Raji (cell line): ENCODE data around the gene ITPR3.

Source experiments
- POLR2A ChIP-seq: IDR thresholded peaks from 2 replicates; pipeline ENCODE4 v1.6.1; 2011; ENCODE audit warnings: low read depth, low read length, control low read depth; ENCODE audit not compliant: insufficient read depth

The ITPR3 gene

DNA sequence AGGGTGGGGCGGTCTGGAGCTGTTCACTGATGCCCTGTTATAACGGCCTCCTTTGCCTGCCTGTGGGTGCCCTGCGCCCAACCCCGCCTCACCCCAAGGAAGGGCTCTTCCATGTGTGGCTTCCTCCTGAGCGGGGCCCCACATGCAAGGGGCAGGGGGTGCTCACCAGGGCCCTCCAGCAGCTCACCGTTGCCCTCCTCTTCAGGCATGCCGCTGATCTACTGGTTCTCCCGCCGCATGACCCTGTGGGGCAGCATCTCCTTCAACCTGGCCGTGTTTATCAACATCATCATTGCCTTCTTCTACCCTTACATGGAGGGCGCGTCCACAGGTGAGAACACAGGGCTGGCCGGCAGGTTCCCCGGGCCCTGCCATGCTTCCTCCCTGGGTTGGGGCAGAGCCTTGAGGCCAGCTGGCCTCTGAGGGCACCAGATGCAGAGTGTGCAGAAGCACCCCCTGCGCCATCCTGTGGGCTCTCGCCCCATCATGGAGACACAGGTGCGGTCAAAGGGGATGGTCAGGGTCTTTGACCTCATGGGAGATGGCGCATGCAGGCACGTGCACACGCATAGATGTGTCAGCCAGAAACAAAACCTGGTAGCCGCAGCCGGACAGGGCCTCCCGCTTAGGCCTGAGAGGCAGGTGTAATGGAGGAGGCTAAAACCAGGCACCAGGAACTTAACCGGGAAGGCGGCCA, 67.5 kb downstream of the ITPR3 start:
- TF ChIP-seq POLR2A = no peak

DNA sequence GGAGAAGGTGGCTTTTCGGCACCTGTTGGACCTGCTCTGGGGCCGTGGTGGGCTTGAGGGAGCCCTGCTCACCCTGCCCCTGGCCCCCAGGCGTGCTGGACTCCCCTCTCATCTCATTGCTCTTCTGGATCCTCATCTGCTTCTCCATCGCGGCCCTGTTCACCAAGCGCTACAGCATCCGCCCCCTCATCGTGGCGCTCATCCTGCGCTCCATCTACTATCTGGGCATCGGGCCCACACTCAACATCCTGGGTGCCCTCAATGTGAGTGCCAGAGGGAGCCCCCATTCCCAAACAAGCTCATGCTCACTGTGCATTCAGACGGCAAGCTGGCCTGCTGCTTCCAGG, 68.0 kb downstream of the ITPR3 start:
- TF ChIP-seq POLR2A = no peak

DNA sequence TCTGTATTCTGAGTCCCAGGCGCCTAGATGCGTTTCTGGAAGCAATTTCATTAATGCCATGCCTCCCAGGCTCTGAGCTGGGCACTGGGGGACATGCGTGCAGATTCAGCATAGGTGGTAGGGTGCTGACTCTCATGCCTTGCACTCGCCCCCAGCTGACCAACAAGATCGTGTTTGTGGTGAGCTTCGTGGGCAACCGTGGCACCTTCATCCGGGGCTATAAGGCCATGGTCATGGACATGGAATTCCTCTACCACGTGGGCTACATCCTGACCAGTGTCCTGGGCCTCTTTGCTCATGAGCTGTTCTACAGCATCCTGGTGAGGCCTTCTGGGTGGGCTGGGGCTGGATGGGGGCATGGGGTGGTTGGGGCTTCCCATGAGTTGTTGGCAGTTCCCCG, 68.8 kb downstream of the ITPR3 start:
- TF ChIP-seq POLR2A = no peak

DNA sequence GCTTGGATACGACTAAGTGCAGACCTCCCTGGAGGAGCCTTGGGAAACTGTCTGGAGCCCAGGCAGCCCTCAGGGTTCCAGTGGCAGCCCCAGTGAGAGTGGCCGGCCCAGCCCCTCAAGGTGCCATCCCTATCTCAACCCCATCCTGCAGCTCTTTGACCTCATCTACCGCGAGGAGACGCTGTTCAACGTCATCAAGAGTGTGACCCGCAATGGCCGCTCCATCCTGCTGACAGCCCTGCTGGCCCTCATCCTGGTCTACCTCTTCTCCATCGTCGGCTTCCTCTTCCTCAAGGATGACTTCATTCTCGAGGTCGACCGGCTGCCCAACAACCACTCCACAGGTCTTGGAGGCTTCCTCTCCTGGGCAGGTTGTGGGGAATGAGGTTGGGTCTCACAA, 69.6 kb downstream of the ITPR3 start:
- no peak for TF ChIP-seq POLR2A

DNA sequence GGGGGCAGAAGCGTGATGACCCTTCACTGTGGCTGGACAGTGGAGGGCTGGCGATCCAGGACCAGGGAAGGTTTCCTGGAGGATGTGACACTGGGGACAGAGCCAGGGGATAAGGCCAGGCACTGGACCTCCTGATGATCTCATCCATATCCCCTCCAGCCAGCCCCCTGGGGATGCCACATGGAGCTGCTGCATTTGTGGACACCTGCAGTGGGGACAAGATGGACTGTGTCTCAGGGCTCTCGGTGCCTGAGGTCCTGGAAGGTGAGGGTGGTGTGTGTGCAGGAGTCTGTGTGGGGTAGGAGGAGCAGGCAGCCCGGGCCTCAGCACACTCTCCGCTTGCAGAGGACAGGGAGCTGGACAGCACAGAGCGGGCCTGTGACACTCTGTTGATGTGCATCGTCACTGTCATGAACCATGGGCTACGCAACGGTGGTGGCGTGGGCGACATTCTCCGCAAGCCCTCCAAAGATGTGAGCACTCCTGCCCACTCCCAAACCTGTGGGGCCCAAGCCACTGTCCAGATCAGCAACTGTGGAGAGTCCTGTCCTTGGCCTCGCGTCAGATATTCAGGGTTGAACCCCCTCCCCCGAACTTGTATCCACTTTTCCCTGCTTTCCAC, 70.4 kb downstream of the ITPR3 start:
- no peak for TF ChIP-seq POLR2A

DNA sequence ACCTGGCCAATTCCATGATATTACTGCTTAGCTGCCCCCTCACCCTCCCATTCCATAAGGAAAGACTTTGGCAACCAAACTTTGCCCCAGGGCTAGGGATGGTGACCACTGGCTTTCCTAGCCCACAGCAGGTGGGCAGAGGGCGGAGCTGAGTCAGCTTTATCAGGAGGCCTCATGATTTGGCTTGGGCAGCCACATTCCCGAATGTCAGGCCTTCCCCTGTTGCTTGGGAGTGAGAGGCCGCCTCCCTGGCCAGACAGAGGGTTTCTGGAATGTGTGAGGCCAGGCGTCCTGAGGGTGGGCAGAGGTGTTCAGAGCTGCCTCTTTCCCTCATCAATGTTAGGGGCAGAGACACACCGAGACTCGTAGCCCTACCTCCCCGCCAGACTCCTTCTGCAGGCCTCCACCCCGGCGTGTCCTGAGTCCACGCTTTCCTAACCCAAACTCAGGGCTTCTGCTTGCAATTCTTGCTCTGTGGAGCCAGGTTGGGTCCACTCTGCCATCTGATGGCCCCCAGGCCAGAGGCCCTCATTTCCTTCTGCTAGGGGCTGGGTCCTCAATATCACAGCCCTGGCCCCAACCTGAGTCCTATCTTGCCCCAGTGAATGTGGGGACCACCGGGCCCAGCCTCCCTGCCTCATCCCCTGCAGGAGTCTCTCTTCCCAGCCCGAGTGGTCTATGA, 71.1 kb downstream of the ITPR3 start:
- no peak for TF ChIP-seq POLR2A

DNA sequence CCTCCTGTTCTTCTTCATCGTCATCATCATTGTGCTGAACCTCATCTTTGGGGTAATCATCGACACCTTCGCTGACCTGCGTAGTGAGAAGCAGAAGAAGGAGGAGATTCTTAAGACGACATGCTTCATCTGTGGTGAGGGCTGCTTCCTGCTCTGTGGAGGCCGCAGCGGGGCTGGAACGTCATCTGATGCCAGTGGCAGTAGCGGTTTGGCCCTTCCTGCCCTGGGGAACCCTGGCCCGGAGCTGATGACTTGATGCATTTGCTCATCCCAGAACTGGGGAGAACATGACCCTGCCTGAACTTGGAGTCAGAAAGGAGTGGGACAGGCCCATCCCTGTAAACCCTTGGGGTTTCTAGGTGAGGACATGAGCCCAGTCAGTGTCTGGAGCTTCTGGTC, 71.6 kb downstream of the ITPR3 start:
- TF ChIP-seq POLR2A = no peak

DNA sequence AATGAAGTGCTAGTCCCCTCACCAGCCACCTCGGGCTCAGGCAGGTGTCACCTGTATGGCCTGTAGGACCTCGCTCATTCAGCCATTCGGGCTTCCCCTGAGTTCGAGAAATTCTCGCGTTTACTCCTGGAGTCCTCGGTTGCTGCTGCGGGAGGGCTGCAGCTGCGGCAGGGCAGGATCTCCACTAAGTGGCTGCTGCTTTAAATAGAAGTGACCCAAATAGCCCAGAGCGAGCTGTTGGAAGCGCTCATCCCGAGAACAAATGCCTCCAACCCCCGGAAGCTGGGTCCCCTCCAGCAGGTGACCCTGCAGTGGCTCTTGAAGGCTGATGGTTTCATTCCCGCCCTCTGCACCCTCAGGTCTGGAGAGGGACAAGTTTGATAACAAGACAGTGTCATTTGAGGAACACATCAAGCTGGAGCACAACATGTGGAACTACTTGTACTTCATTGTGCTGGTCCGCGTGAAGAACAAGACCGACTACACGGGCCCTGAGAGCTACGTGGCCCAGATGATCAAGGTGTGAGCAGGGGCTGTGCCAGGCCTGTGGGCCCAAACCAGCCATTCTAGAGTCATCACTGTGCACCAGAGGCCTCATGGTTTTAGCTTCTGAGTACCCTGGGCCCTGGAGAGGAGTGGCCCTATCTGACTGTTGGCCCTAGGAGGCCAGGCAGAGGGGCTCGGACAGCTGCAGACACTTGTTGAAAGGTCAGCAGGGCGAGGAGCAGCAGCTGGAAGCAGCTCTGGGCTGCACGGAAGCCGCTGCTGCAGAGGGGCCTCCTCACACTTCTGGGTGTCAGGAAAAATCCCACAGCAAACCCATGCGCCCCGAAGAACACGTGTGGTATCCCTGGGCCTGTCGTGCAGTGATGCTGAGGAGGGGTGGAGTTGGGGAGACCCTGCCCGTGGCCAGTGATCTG, 72.3 kb downstream of the ITPR3 start:
- TF ChIP-seq POLR2A = no peak

DNA sequence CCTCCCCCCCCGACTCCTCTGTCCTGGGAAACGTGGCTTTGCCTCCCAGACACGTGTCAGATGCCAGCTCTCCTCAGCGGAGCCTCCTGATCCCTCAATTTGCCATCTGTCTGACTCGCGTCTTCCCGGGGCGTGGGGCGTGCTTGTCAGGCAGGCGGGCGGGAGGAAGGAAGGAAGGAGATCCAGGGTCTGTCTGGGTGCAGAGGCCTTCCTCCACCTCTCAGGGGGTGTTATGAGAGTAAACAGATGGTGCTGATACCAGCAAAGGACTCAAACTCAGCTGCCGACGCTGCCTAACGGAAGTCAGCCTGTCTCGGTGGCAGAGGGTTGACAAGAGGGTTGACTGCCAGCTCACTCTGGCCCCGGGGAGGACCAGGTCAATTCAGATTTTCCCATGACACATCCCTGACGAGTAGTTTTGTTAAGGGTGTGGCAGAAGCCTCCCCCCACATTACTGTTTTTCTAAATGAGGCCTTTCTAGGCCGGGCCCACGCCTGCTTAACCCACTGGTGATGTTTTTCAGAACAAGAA, 73.3 kb downstream of the ITPR3 start:
- no peak for TF ChIP-seq POLR2A

DNA sequence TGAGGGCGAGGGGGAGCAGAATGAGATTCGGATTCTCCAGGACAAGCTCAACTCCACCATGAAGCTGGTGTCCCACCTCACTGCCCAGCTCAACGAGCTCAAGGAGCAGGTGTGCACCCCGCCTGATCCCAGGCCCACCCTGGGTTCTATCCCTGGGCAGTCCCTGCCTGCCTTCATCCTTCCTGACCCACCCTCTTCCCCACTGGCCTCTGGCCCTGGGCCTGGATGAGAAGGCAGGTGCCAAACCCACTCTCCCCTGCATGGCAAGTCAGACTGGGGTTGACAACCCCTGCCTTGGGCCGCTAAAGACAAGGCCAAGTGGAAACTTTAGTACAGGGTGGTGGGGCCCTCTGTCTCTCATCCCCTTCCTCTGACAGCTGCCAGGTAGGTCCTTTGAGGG, 73.9 kb downstream of the ITPR3 start:
- no peak for TF ChIP-seq POLR2A

DNA sequence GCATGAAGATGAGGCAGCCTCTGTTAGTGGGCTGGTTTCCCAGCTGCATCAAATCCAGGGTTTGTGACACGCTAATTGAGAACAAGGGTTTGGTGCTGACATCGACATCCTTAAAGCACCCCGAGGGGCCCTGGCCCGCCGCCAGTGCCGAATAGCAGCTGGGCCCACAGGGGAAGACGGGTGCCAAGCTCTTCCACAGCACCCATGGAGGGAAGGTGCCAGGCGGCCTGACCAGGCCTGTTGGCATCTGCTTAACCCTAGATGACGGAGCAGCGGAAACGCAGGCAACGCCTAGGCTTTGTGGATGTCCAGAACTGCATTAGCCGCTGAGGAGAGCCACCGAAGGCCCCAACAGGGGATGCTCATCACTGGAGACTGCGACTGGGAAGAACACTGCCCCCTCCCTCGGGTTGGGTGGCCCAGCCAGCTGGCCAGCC, 74.3 kb downstream of the ITPR3 start:
- TF ChIP-seq POLR2A = no peak

DNA sequence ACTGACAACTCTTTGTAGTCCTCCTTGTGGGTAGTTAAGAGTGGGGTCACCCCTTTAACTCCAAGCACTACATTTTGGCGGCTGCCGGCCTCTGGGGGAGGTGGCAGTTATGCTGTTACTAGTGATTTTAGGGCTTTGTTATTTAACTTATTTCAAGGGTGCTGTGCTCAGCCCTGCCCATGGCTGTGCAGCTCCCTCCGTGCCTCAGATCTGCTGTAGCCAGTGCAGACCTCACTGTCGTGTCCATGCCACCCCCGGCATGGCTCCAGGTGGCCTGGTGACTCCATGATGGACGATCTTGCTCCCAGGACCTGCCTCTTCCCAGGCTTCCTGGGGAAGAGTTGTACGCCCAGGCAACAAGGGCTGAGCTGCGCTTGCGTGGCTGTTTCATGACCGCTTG, 75.0 kb downstream of the ITPR3 start:
- no peak for TF ChIP-seq POLR2A

DNA sequence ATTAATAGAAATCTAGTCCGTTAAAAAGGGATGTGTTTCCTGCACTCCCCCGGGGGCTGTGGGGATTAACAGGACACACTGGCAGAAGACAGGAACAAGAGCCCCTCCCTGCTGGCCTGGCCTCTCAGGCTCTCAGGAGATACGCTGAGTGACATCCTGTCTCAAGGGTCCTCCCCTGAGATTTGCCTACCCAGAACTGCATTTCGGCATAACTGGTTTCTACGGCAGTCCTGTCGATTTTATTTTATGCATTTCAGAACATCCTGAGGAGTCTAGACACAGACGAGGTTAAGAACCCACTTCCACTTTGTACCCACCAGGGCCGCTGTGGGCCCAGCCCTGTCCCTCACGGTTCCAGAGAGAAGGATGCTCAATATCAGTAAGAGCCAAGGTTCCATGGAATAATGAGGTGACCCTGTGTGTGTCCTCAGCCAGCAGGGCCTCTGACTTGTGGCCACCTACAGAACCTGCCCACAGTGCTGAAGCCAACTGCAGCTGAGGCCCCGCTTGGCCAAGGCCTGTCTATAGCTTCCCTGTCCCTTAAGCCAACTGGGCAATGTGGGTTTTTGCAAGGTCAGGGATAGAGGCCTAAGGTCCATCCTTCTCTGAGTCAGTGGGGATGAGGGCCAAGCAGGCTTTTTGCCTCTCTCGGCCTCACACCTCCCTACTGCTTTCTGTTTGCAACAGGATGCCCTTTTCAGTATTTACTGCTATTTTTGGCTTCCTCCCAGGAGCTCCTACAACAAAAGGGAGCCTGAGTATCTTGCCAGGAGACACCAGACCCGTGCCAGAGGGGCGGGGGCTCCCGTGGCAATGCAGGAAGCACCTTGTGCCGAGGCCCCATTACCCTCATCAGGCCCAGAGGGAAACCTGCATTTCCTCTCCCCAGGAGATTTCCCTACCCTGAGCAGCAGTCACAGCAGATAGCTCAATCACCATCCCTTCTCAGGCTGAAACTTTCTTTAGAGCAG, 75.7 kb downstream of the ITPR3 start:
- no peak for TF ChIP-seq POLR2A

DNA sequence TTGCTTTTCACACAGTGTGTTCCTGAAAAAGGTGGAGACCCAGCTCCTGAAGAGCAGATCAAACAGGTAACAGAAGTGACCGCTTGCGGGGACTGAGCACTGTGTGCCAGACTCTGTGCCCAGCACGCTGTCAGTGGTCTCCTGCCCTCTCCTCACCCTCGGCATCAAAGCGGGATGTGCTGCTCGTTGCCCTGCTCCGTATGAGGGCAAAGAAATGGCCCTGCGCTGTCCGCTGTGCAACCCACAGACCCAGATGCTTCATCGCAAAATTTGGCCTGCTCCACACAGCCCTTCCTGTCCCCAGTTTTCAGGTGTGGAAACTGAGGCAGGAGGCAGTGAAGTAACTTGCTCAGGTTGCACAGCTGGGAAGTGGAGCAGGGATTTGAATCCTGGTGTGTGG, 76.7 kb downstream of the ITPR3 start:
- TF ChIP-seq POLR2A = no peak
